Naive thymus-derived CD8-positive, alpha-beta T cell (primary cell): ENCODE data around the gene ABTB1. TPM values are rescaled to one million over a fixed set of nuclear protein-coding genes. Genes with fewer than 3 reads are reported as not detected.
"Not testable (repeated sequence)": the region's sequence is repeated elsewhere in the genome, so short reads cannot be mapped to it uniquely, and the experiment has no call there.

Experiments used
- ATAC-seq, 2 donors: fragments of 150-1000 bp; cut with Tn5 transposase in 1 of 2; sonication (Bioruptor Pico), chemical (Tn5 transposase) in 1 of 2; 1 replicate in 1 of 2; 2 replicates in 1 of 2; pipeline ENCODE4 v1.10.0; 2021; ENCODE audit warnings: mild to moderate bottlenecking in 2 of 2, moderate library complexity in 2 of 2
- POLR2A ChIA-PET: fragments of 350-600 bp; sonication (Branson Sonifier 250); formaldehyde crosslinking; loops from one replicate; lab custom pipeline; 2021; ENCODE audit warnings: antibody characterized with exemption; lab: Charles Lee
- DNase-seq, 10 donors: peaks; one replicate each; pipeline versions ENCODE4 v3.0.0 to v3.0.0-alpha.2; 2020 to 2022
- H3K27ac Mint-ChIP-seq, 10 donors: one replicate each; pipeline ENCODE4 v1.8.0; 2020 to 2022; ENCODE audit warnings: mild to moderate bottlenecking in 10 of 10, mixed read lengths in 10 of 10, moderate library complexity in 4 of 10, inconsistent platforms in 1 of 10
- H3K27me3 Mint-ChIP-seq, 5 donors: one replicate each; pipeline ENCODE4 v1.8.0; 2021 to 2022; ENCODE audit warnings: mixed read lengths in 5 of 5
- H3K36me3 Mint-ChIP-seq, 3 donors: one replicate each; pipeline ENCODE4 v1.8.0; 2020 to 2022; ENCODE audit warnings: mixed read lengths in 3 of 3, mild to moderate bottlenecking in 2 of 3, inconsistent platforms in 1 of 3
- H3K4me1 Mint-ChIP-seq, 4 donors: one replicate each; pipeline ENCODE4 v1.8.0; 2021 to 2022; ENCODE audit warnings: mixed read lengths in 4 of 4
- H3K4me3 Mint-ChIP-seq, 10 donors: one replicate each; pipeline ENCODE4 v1.8.0; 2020 to 2022; ENCODE audit warnings: mild to moderate bottlenecking in 10 of 10, mixed read lengths in 10 of 10, moderate library complexity in 6 of 10, inconsistent platforms in 1 of 10
- H3K9me3 Mint-ChIP-seq, 9 donors: one replicate each; pipeline ENCODE4 v1.8.0; 2020 to 2022; ENCODE audit warnings: mixed read lengths in 9 of 9, mild to moderate bottlenecking in 3 of 9, inconsistent platforms in 1 of 9, moderate library complexity in 1 of 9
- polyA plus RNA-seq, 3 donors: library from polyadenylated mRNA; unstranded; fragments of 300-500 nt; fragmentation: Illumina TruSeq; gene quantifications; one replicate each; pipeline ENCODE4 v1.2.3, GENCODE V29; 2021
- total RNA-seq, 8 experiments: library from RNA in 2 of 8; stranded (reverse) in 2 of 8; gene quantifications; one replicate each; pipeline ENCODE4 v1.2.3 and lab custom pipeline; 2021 to 2026

ABTB1 gene
- total and polyA plus RNA-seq, 5 experiments from 2014 or later, result 58.6 to 187 (median 71.9) TPM

DNA sequence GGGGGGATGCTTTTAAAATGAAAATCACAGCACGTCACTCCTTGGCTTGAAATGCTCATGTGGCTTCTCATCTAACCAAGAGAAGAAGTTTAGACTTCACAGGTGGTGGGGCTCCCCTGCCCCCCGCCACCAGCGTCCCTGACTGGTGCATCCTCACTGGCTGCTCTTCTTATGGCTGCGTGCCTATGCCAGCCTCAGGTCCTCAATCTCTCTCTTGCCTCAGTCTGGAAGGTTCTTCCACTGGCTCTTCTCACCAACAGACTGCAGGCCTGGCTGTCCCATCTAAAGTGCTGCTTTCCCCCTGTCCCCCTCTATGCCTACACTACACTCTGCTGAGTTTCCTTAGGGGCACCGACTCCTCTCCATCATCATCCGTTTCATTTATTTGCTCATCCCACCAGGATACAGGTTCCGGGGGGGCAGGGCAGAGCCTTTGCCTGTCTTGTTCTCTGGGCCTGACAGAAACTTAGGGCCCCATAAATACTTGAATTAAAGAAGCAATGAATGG, 20.6 kb downstream of the ABTB1 start:
- POLR2A ChIA-PET, result interaction anchor here (0.6 to 0.9 kb wide), 2 partner anchors 64 to 149 kb away, joined by 3 to 4 read pairs; no protein-coding TSS in a partner anchor
- Mint-ChIP-seq H3K27ac (peak overlapping the region in 2 of 10 donors; percentile 14 to 43), H3K4me3 (no peak overlapping the region), H3K9me3 (no peaks in the 10 kb centered on the region), H3K4me1 (peaks cover 0 to 7% (median 4%) of the 10 kb centered on the region in 4 donors), H3K36me3 (no peaks in the 10 kb centered on the region), H3K27me3 (peaks cover 0 to 2% (median 0%) of the 10 kb centered on the region in 5 donors)
- ATAC-seq (no peak), DNase-seq (no peak)

DNA sequence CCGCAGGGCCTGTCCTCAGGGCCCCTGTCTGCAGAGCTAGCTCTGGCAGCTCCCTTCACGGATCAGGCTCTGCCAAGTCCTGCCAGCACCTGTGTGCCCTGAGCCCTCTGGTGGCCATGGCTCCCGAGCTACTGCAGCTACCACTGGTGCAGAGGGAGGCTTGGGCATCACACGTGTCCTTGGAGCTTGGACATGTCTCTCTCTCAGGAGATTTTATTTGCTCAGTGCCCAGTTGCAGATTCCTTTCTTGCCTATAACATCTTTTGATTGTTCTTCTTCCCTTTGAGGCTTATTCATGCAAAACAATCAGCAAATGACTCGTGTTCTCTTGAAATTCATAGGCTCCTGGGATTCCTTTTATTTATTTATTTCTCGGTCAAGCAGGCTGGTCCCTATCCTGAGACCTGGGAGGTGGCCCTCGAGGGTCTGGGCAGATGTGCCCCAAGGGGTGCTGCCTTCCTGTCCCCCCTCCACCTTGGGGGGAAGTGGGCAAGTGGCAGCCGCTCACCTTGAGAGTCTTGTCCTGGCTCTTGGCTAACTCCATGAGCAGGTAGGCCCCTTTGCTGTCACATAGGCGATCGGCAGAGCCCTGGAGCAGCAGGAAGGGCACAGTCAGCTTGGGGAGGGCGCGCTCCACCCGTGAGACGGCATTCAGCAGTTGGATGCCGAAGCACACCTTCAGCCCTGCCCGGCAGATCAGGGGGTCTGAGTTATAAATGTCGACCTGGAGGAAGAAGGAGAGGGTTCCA, 21.9 kb downstream of the ABTB1 start:
- H3K4me1 Mint-ChIP-seq, result peaks cover 0 to 7% (median 4%) of the 10 kb centered on the region in 4 donors
- POLR2A ChIA-PET, result interaction anchor here (0.6 to 0.9 kb wide), 2 partner anchors 36 to 65 kb away, joined by 4 to 6 read pairs; no protein-coding TSS in a partner anchor
- peaks cover 0 to 2% (median 0%) of the 10 kb centered on the region in 5 donors for H3K27me3 Mint-ChIP-seq
- peak; percentile 78 to 89 for ATAC-seq
- H3K9me3 Mint-ChIP-seq, result no peaks in the 10 kb centered on the region
- no peak overlapping the region for H3K4me3 Mint-ChIP-seq
- H3K36me3 Mint-ChIP-seq, result no peaks in the 10 kb centered on the region
- H3K27ac Mint-ChIP-seq, result no peak overlapping the region
- DNase-seq, result peak in 8 of 10 donors; percentile 27 to 74 (median 43)

DNA sequence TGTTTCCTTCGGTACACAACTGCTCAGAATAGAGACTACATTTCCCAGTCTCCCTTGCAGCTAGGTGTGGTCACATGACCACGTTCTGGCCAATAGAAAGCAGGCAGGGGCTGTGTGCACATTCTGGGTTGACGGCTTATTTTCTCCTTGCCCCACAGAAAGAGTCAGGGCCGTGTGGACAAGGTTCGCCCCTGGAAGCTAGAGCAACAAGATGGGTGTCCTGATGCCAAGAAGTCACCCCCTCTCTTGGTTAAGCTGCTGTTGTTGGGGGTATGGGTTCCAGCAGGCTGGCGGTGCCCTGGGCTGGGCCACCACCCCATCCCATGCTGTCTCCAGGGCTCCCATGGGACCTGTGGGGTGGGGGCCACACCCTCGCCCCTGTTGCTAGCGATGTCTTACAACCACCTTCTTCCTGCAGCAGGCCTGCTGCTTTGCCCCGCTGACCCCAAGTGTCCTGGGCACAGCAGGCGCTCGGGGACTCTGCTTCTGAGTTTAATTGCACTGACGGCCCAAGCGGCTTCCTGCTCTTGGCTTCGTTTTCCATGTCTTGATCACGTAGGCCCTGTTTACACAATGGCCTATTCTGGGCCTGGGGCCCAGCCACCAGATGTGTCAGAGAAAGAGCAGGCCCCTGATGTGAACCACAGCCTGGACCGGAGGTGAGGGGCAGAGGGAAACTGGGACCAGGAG, 24.9 kb downstream of the ABTB1 start:
- POLR2A ChIA-PET, result interaction anchor here (0.6 to 1.4 kb wide), 2 partner anchors 25 to 105 kb away, joined by 3 read pairs; partner anchors contain the start of gene ABTB1
- ATAC-seq, result peak; percentile 80 to 82
- no peak overlapping the region for H3K27ac Mint-ChIP-seq

DNA sequence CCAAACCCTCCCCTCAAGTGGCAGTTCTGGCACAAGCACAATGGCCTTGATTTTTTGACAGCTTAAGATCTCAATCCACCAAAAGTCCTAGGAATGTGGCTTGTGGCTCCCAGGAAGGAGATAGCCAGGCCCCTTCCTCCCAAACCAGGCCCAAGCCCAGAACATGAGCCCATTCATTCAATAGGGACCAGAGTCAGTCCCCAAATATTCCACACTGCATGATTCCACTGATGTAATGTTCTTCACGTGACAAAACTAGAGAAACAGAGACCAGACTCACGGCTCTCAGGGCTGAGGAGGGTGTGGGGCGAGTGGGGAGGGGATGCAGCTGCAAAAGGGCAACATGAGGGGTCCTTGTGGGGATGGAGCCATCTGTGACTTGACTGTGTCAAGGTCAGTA, 25.5 kb downstream of the ABTB1 start:
- ATAC-seq (no peak), DNase-seq (no peak)
- H3K4me1 Mint-ChIP-seq, result peaks cover 0 to 7% (median 3%) of the 10 kb centered on the region in 4 donors
- peaks cover 0 to 2% (median 0%) of the 10 kb centered on the region in 9 donors for H3K9me3 Mint-ChIP-seq
- H3K4me3 Mint-ChIP-seq, result no peak overlapping the region
- POLR2A ChIA-PET, result interaction anchor here (1.4 kb wide), 1 partner anchor 26 kb away, joined by 3 read pairs; the partner anchor contains the start of gene ABTB1
- peaks cover 0 to 4% (median 0%) of the 10 kb centered on the region in 5 donors for H3K27me3 Mint-ChIP-seq
- no peak overlapping the region for H3K27ac Mint-ChIP-seq
- H3K36me3 Mint-ChIP-seq, result no peaks in the 10 kb centered on the region

More for the DNA sequence above, 24.9 kb downstream of the ABTB1 start:
- Mint-ChIP-seq H3K4me1 (peaks cover 0 to 7% (median 4%) of the 10 kb centered on the region in 4 donors), H3K4me3 (no peak overlapping the region), H3K9me3 (peaks cover 0 to 2% (median 0%) of the 10 kb centered on the region in 9 donors), H3K27me3 (peaks cover 0 to 6% (median 0%) of the 10 kb centered on the region in 5 donors), H3K36me3 (no peaks in the 10 kb centered on the region)
- DNase-seq, result peak in 7 of 10 donors; percentile 23 to 74 (median 40)

DNA sequence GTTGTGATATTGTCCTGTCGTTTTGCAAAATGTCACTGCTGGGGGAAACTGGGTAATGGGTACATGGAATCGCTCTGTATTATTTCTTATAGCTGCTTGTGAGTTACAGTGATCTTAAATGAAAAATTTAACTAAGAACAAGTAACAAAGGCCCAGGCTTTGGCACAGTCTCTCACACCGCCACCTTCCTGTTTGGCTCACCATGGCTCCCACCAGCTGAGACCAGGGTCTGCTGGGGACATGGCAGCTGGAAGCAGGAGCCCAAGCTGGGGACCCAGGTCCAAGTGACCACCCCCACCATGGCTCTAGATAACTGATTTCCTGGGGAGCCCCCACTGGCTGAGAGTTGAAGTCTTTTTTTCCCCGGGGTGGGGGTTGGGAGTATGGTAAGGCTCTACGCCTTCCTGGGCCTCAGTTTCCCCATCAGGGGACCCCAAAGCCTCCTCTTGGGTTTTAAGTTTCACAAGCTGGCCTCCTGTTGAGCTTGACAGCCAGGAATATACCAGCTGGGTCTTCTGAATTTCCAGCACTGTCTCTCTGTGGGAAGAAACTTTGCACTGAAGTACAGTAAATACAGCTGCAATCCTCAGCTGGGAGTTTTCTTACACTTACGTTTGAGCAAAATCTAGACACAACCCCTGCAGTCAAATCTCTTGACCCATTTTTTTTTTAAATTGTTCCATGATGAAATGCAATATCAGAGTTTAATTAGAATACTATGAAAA, 26.1 kb downstream of the ABTB1 start:
- H3K27me3 Mint-ChIP-seq, result peaks cover 0 to 4% (median 0%) of the 10 kb centered on the region in 5 donors
- H3K4me3 Mint-ChIP-seq, result no peak overlapping the region
- H3K4me1 Mint-ChIP-seq, result peaks cover 0 to 7% (median 2%) of the 10 kb centered on the region in 4 donors
- no peak overlapping the region for H3K27ac Mint-ChIP-seq
- peak in 1 of 10 donors; percentile 52 for DNase-seq
- ATAC-seq, result no peak
- no peaks in the 10 kb centered on the region for H3K36me3 Mint-ChIP-seq
- peaks cover 0 to 7% (median 2%) of the 10 kb centered on the region in 9 donors for H3K9me3 Mint-ChIP-seq
- POLR2A ChIA-PET, result no interaction called here

DNA sequence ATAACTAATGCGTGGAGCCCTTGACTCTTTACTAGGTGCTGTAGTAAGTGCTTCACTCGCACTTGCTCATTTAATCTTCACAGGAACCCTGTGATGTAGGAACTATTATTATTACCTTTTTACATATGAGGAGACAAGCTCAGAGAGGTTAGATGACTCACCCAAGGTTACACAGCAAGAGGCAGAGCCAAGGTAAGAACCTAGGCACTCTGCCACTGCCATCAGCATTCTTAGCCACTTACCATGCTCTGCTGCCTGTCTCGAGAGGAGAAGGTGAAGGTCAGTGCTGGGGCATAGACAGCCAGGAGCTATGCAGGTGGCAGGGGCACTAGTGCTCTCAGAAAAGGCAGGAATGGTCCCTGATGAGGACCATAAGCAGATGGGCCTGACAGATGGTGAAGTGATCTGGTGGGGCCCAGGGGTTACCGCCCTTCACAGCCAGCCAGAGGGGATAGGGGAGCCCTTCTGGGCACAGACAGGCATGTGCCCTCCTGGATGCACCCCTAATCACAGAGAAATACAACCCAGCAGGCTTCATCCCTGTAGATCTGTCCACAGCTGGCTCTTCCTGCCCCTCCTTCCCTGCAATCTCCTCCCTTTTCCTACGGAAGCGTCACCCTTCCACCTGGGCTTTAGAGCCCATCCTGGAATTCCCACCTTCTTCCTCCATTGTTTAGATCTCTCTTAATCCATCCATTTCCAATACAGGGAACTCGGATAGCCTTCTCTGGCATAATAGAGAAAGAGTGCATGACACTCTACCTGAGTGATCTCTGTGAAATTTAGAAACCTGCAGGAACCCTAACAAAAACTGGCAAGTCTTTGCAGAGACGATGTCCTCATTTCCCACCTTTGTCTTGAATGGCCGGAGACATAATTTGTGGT, 26.9 kb downstream of the ABTB1 start:
- peaks cover 0 to 10% (median 4%) of the 10 kb centered on the region in 9 donors for H3K9me3 Mint-ChIP-seq
- peak overlapping the region in 1 of 10 donors; percentile 33 for H3K27ac Mint-ChIP-seq
- H3K4me1 Mint-ChIP-seq, result peaks cover 0 to 7% (median 2%) of the 10 kb centered on the region in 4 donors
- POLR2A ChIA-PET, result no interaction called here
- H3K27me3 Mint-ChIP-seq, result peaks cover 0 to 4% (median 0%) of the 10 kb centered on the region in 5 donors
- no peak overlapping the region for H3K4me3 Mint-ChIP-seq
- no peak for DNase-seq
- no peaks in the 10 kb centered on the region for H3K36me3 Mint-ChIP-seq
- ATAC-seq, result no peak

DNA sequence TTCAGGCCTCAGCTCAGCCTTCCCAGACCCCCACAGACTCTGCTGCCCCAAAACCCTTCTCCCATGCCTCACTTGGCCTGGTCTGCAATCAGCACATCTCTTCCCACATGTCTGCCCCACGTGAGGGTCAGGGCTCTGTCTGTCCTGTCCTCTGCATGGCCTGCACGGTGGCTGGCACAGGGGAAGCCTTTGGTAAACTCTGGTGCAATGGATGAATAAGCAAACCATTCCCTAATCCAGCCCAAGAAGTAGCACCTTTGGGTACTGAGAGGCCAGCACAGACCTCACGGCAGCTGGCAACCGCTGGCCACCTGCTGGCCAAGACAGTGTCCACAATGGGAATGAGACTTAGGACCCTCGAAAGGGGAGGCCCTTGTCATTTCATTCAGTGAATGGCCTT, 27.7 kb downstream of the ABTB1 start:
- H3K4me1 Mint-ChIP-seq, result peaks cover 0 to 7% (median 2%) of the 10 kb centered on the region in 4 donors
- no peak for ATAC-seq
- POLR2A ChIA-PET, result interaction anchor here (0.7 kb wide), 1 partner anchor 1226 kb away, joined by 5 read pairs; no protein-coding TSS in a partner anchor
- no peaks in the 10 kb centered on the region for H3K36me3 Mint-ChIP-seq
- no peak for DNase-seq
- peaks cover 0 to 11% (median 4%) of the 10 kb centered on the region in 9 donors for H3K9me3 Mint-ChIP-seq
- peaks cover 0 to 4% (median 0%) of the 10 kb centered on the region in 5 donors for H3K27me3 Mint-ChIP-seq
- H3K27ac Mint-ChIP-seq, result no peak overlapping the region
- no peak overlapping the region for H3K4me3 Mint-ChIP-seq

DNA sequence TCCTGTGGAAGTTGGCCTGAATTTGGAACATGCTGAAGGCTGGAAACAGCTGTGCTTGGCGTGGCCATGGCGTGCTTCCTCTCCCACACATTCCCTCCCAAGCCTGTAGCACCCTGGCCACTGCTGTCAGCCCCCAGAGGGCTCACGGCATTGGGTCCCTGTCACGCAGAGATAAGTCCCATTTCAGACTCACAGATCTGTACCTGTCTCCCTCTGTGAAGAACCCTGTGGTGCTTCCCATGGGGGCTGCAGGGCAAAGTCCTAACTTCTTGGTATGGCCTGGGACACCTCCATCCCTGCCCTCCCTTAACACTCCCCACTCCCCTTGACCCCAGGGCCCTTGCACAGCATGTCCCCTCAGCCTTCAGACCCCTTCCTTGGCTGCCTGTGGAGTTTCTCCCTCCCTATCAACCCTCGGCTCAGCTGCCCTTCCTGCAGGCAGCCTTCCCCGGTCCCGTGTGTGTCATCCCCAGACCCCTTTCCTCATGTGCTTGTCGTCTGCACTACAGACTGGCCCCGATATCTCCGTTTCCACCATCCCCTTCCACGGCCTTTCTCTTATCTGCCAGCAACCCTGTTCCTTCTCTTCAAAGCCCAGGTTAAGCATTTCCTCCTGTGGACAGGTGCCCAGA, 28.6 kb downstream of the ABTB1 start:
- POLR2A ChIA-PET, result interaction anchor here (0.7 kb wide), 1 partner anchor 1227 kb away, joined by 5 read pairs; no protein-coding TSS in a partner anchor
- H3K4me1 Mint-ChIP-seq, result peaks cover 0 to 7% (median 2%) of the 10 kb centered on the region in 4 donors
- H3K9me3 Mint-ChIP-seq, result peaks cover 0 to 11% (median 4%) of the 10 kb centered on the region in 9 donors
- peak overlapping the region in 1 of 10 donors; percentile 52 for H3K27ac Mint-ChIP-seq
- DNase-seq (no peak), ATAC-seq (no peak)
- peaks cover 0 to 4% (median 0%) of the 10 kb centered on the region in 5 donors for H3K27me3 Mint-ChIP-seq
- no peaks in the 10 kb centered on the region for H3K36me3 Mint-ChIP-seq
- H3K4me3 Mint-ChIP-seq, result no peak overlapping the region

DNA sequence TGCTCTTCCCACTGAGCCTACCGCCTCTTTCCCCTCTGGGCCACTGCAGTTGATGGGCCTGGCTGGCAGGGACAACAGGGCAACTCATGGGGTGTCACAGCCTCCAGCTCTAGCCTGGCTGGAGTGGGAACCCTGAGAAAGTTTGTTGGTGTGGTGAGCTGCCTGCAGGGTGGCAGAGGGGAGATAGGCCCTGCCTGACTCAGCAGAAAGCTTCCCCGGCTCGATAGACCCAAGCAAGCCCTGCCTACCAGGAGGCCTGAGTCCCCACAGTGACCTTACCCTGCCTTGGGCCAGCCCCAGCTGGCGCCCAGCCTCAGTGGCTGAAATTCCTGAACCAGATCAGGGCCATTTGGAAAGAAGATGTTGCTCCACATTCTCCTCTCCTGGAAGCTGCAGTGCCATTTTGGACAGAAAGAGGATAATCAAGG, 29.4 kb downstream of the ABTB1 start:
- Mint-ChIP-seq H3K36me3 (no peaks in the 10 kb centered on the region), H3K27me3 (peaks cover 0 to 4% (median 0%) of the 10 kb centered on the region in 5 donors), H3K9me3 (peaks cover 0 to 11% (median 4%) of the 10 kb centered on the region in 9 donors), H3K4me1 (peaks cover 0 to 4% (median 2%) of the 10 kb centered on the region in 4 donors), H3K27ac (no peak overlapping the region), H3K4me3 (no peak overlapping the region)
- POLR2A ChIA-PET, result no interaction called here
- ATAC-seq (no peak), DNase-seq (no peak)

DNA sequence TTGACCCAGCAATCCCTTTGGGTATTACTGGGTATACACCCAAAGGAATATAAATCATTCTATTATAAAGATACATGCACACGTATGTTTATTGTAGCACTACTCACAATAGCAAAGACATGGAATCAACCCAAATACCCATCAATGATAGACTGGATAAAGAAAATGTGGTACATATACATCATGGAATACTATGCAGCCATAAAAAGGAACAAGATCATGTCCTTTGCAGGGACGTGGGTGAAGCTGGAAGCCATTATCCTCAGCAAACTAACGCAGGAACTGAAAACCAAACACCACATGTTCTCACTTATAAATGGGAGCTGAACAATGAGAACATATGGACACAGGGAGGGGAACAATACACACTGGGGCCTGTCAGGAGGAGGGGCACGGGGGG, 32.1 kb downstream of the ABTB1 start:
- H3K4me3 Mint-ChIP-seq, H3K4me1 Mint-ChIP-seq, ATAC-seq, H3K27me3 Mint-ChIP-seq, H3K27ac Mint-ChIP-seq, POLR2A ChIA-PET, H3K36me3 Mint-ChIP-seq, DNase-seq: not testable (repeated sequence)
- H3K9me3 Mint-ChIP-seq, result peaks cover 0 to 11% (median 4%) of the 10 kb centered on the region in 9 donors

DNA sequence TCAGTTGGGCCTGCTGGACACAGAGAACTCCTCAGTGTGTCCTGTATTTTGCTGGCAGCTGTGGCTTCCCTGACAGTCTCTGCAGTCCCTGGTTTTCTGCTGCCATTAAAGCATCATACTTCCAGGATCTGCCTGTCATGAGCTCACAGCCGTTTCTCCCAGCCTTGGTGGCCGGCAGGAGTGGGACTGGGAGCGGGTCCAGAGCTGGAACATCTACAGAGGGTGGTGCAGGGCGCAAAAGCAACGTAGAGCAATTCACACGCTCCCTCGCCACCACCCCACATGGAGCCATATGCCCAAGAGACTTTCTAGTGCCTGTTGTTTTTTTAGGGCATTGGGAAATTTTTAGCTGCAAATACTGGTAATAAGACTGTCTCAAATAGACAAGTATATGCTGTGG, 33.6 kb downstream of the ABTB1 start:
- no peaks in the 10 kb centered on the region for H3K36me3 Mint-ChIP-seq
- H3K27me3 Mint-ChIP-seq, result peaks cover 0 to 4% (median 0%) of the 10 kb centered on the region in 5 donors
- peaks cover 0 to 11% (median 4%) of the 10 kb centered on the region in 9 donors for H3K9me3 Mint-ChIP-seq
- POLR2A ChIA-PET, result no interaction called here
- H3K4me3 Mint-ChIP-seq, result no peak overlapping the region
- no peak for DNase-seq
- H3K4me1 Mint-ChIP-seq, result no peaks in the 10 kb centered on the region
- ATAC-seq, result no peak
- peak overlapping the region in 1 of 10 donors; percentile 55 for H3K27ac Mint-ChIP-seq
